Activated naive CD4-positive, alpha-beta T cell (primary cell): Measurements from ENCODE around the gene RAB19.
"Not testable (repeated sequence)": the region's sequence is repeated elsewhere in the genome, so short reads cannot be mapped to it uniquely, and the experiment has no call there.

Experiments used
- DNase-seq, 4 experiments: peaks; one replicate each; lab custom pipeline; 2025; lab: John Stamatoyannopoulos, UW

RAB19 gene

DNA sequence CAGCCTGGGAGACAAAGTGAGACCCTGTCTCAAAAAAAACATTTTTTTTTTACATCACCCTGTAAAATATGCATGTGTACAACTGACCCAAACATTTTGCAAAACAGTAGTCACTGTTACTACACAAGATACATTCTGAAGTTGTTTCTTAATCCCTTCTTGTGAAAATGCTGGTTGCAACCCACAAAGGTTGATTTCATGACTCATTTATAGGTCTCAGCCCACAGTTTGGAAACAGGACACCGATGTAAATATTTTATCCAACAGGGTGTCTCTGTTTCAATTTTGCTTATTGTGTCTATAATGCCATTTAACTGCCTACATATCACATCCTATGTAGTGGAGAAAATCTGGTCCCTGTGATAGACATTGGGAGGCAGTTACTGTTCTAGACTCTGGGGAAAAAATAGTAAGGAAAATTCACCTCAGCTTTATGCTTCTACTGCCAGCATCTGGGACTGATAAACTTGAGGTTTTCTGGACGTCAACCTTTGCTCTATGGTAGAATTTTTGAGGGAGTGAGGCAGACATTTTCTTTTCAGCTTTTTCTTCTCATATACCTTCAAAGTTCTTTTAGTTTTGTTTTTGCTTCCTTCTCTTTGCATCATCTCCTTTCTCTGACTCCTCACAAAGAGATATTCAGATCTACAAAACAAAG lies 1.6 kb upstream of the RAB19 start:
- DNase-seq = no peak

DNA sequence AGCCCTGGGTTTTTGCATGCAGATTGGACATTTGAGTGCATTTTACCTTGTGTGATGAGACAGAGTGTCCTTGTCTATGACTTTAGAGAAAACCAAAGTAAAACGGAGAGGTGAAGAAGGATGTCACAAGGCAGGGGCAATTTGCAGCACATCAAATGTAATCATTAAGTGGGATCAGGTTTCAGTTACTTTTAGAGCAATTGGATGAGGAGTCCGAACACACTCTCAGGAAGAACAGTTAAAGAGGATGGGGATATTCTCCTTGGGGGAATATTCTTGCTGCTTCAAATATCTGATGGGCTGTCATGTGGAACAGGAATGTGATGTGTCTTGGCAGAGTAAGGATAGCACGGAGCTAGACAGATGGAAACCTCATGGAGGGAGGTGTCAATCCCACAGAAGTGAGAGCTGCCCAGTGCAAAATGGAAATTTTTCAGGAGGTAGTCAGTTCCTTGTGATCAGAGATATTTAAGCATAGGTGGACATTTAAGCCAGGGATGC lies 757 bp downstream of the RAB19 start:
- DNase-seq = no peak

DNA sequence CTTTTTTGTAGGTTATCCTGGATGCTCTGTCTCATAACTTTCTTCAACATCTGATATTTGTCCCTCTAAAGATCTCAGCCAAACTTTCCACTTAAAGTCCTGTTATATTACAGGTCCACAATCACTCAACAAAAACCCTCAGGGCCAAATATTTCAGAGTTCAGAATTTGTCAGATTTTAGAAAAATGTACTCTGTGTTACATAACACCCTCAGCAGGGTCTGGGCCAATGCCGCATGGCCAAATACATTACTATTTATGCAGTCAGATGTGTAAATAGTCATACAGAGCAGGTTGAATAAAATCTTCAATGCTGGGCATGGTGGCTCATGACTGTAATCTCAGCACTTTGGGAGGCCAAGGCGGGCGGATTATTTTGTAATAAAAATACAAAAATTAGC lies 11.5 kb downstream of the RAB19 start:
- no peak for DNase-seq

DNA sequence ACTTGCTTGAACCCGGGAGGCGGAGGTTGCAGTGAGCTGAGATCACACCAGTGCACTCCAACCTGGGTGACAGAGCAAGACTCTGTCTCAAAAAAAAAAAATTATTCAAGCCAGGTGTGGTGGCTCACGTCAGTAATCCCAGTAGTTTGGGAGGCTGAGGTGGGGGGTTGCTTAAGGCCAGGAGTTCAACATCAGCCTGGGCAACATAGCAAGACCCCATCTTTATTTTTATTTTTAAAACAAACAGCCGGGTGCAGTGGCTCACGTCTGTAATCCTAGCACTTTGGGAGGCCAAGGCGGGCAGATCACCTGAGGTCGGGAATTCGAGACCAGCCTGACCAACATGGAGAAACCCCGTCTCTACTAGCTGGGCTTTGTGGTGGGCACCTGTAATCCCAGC lies 12.0 kb downstream of the RAB19 start:
- DNase-seq = not testable (repeated sequence)

DNA sequence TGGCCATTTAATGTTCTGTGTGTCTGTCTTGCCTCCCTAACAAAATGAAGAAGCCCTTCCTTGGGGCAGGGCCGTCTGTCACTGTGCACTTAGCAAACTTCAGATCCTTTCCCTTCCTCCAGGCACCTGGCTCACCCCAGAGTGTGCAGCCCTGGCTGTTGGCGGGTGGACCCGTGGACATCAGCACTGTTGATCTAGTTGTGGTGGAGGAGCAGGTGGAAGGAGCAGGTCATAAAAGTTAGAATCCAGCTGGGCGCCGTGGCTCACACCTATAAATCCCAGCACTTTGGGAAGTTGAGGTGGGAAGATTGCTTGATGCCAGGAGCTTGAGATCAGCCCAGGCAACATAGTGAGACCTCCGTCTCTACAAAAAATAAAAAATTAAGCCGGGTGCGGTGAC lies 12.7 kb downstream of the RAB19 start:
- no peak for DNase-seq

DNA sequence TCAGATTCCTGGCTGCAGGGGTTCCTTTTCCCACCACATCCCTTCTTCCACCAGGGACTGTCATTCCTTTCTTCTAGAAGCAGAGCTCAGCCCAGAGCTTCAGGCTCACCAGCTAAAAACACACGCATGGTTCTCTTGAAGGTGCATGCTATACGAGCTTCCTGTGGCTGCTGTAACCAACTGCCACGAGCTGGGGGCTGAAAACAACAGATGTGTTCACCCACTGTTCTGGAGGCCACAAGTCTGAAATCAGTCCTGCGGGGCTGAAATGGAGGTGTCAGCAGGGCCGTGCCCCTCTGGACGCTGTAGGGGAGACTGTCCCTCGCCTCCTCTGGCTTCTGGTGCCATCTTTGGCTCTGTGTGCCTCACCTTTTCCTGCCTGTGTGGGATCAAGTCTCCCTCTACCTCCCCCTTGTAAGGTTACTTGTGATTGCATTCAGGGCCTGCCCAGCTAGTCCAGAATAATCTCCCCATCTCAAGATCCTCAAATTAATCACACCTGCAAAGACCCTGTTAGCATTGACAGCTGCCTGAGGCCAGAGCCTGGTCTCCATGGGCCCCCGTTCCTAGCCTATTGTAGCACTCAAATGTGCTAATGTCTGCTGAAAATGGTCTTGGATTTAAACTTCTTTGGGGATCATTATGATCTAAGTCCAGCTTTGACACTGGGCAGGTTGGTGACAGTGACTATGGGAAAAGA lies 13.7 kb downstream of the RAB19 start:
- DNase-seq = no peak

DNA sequence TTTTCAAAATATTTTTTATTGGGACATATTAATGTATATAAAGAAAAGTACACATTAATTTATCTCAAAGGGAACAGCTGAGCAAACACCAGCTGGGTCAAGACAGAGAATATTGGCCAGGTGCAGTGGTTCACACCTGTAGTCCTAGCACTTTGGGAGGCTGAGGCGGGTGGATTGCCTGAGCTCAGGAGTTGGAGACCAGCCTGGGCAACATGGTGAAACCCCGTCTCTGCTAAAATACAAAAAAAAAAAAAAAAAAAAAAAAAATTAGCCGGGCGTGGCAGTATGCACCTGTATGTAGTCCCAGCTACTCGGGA lies 14.3 kb downstream of the RAB19 start:
- not testable (repeated sequence) for DNase-seq

DNA sequence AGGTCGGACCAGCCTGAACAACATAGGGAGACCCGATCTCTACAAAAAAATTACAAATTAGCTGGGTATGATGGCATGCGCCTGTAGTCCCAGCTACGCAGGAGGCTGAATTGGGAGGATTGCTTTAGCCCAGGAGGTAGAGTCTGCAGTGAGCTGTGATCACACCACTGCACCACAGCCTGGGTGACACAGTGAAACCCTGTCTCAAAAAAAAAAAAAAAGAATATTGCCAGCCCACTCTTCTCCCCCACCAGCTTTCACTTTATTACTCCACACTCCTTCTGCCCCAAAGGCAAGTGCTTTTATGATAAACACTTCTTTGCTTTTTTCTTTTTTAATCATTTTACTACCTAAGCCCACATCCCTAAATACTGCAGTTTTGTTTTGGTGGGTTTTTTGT lies 14.8 kb downstream of the RAB19 start:
- no peak for DNase-seq

DNA sequence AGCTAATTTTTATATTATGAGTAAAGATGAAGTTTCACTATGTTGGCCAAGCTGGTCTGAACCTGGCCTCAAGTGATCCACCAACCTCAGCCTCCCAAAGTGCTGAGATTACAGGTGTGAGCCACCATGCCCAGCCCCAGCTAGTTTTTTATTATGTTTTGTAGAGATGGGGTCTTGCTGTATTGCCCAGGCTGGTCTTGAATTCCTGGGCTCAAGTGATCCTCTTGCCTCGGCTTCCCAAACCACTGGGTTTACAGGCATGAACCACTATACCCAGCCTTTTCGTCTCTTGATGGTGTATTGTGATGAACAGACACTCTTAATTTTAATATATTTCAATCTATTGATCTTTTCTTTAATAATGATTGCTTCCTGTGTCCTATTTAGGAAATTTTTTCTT lies 17.7 kb downstream of the RAB19 start:
- no peak for DNase-seq

DNA sequence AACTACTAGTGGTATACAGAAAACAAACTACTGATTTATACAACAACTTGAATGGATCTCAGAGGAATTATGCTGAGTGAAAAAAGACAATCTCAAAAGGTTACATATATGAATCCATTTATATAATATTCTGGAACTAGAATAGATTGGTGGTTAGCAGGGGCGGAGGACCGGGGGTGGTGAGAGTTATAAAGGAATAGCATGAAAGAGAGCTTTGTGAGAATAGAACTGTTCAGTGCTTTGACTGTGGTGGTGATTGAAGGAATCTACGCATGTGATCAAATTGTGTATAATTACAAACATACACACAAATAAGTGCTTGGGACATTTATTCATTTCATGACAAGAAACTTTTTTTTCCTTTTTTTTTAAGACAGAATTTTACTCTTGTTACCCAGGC lies 19.6 kb downstream of the RAB19 start:
- DNase-seq = no peak

DNA sequence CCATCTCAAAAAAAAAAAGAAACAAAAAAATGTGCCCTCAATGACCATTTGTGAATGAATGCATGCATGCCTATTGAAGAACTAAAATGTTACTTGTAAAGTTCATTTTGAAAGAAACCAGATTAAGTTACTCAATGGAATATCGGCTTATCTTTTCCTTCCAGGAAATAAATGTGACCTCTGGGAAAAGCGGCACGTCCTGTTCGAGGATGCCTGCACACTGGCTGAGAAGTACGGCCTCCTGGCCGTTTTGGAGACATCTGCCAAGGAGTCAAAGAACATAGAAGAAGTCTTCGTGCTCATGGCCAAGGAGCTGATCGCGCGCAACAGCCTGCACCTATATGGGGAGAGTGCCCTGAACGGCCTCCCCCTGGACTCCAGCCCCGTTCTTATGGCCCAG lies 21.9 kb downstream of the RAB19 start:
- DNase-seq = no peak

DNA sequence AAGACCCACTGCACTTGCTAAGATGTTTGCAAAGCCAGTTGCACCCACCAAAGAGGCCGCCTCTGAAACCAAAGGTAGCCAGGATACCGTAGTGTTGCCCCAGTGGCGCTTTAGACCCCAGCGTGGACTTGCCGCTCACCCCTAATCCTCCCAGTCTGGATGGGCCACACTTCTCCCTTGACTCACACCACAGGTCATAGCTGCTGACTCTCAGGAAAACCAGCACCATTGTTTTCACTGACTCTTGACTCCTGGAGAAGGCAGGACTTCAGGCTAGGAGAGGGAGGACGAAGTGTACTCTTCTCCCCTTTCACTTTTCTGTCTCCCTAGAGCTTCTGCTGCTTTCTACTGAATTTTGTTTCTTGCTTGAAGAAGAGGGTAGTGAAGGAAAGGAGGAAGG lies 22.3 kb downstream of the RAB19 start:
- no peak for DNase-seq

DNA sequence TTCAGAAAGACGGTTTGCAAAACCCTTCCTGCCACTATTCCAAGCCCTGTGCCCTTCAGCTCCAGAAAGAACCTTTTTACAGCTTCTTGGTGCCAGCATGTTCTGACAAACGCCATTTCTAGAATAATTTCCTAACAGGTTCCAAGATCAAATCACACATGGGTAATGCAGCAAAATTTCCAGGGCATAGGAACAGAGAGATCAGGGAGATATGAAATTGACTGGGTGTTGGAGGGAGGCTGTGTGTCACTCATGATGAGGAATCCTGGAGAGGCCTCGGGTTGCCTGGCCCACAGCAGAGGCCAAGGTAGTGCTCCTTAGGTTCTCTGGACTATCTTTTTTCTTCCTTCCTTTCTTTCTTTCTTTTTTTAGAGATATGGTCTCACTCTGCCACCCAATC lies 29.5 kb downstream of the RAB19 start:
- DNase-seq = no peak

DNA sequence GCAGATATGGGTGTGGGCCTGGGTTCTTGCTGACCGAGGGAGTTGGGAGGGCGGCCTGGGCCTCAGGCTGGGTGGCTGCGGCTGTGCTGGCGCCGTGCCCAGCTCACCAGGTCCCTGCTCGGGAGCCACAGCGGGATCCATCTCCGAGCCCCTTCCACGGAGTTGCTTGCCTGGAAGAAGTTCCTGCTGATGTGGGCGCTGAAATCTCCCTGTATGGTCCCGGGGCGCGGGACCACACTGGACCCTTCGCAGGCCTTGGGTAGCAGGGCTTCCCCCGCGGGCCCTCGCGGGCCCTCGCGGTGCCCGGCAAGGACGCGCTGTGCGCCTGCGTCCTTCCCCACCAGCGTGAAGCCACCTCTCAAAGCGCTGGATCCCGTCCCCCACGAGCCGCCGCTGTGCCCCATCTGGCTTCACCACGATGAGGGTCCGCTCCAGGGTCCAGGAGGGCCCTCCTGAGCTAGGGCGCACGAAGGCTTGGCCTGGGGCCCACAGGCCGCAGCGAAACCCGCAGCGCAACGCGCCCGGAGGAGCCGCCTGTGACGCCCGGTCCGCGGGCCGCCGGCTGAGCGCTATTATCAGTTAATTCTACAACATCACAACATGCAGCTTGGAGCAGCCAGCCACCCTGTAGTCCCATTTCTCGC lies 31.5 kb downstream of the RAB19 start:
- no peak for DNase-seq

DNA sequence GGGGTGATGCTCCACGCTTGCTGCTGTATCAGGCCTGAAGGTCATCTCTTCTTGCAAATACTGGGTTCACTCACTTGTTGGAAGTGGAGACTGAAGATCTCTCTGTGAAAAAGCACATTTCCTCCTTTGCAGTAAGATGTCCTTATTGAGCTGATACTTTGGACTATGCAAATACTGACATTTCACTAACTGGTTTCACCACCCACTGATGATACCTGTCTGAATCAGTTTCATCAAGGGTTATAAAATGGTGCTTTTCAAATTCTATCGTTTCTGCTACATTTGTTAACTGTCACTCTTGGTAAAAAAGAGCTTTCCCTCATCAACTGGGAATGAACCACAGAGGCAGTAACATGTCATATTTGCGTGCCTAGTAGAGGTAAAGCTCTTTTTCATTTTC lies 35.5 kb downstream of the RAB19 start:
- no peak for DNase-seq

DNA sequence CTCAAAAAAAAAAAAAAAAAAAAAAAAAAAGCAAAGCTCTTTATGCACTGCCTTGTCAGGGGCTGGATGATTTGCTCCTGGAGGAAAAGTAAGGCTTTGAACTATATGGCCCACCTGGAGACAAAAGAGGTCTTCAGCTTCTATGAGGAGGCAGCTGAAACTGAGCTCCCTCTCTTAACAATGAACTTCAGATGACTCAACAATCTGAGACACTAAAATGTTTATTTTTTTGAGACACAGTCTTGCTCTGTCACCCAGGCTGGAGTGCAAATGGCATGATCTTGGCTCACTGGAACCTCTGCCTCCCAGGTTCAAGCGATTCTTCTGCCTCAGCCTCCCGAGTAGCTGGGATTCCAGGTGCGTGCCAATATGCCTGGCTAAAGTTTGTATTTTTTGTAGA lies 36.7 kb downstream of the RAB19 start:
- DNase-seq = no peak

DNA sequence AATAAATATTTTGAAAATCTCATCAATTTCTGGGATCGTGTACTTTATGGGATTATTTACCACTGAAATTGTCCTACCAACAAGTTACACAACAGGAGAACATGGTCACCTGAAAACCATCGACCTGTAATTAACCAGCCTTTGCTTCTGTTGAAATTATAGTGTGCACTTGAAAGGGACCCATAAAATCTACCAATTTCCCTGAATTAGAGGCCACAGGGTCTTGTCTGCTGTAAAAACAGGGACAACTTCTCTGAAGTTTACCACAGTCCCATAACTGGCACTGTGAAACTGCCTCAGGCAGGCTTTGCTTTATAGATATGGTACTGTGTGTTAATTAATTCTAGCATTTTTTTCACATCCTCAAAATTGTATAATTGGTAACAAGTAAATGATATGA lies 37.7 kb downstream of the RAB19 start:
- no peak for DNase-seq

DNA sequence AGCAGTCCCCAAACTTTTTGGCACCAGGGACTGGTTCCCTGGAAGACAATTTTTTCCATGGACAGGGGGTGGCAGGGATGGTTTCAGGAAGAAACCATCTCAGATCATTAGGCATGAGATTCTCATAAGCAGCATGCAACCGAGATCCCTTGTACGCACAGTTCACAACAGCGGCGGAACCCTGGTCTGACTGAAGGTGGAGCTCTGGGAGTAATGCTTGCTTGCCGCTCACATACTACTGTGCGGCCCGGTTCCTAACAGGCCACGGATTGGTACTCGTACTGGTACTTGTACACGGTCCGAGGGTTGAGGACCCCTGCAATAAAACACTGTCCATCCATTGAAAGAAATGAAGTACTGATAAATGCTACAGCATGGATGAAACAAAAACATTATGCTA lies 42.6 kb downstream of the RAB19 start:
- DNase-seq = no peak

DNA sequence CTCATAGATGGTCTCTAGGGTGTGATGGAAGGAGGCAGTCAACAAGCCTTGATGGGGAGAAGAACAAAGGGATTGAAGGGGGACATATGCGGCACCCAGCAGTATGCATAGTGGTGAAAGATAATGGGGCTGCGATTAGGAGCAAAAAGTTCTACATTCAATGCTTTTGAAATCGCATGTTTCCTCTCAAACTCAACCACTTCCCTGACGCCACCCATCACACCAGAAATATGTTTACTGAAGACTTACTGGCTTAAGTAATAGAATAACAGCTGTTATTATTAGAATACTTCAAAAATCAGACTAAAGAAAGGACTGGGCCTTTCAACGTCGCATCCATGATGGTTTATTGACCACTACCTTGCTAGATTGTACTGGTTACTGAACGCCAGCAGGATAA lies 44.0 kb downstream of the RAB19 start:
- no peak for DNase-seq

DNA sequence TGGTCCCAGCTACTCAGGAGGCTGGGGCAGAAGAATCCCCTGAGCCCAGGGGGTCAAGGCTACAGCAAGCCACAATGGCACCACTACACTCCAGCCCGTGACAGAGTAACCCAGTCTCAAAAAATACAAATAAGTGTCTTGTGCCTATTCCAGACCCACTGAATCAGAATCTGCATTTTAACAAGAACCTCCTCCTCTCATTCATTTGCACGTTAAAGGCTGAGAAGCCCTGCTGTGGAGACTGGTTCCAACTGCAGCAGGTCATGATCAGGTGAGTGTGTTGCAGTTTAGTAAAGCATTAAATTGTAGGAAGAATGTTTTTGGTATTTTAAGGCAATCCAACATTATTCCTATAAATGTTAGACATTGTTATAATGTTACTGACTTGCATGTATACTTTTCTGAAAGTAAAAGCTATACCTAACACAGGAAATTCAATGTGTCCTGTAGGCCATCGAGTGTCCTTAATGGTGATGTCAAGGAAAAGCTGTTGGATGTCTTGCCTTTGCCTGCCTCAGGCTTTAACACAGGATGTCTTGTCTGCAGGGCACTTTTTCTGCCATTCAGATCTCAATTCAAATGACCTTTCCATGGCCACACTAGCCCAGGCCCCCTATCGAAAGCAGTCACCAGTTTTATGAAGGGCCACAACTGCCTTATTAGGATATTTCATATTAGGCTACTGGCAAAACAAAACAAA lies 45.1 kb downstream of the RAB19 start:
- no peak for DNase-seq

DNA sequence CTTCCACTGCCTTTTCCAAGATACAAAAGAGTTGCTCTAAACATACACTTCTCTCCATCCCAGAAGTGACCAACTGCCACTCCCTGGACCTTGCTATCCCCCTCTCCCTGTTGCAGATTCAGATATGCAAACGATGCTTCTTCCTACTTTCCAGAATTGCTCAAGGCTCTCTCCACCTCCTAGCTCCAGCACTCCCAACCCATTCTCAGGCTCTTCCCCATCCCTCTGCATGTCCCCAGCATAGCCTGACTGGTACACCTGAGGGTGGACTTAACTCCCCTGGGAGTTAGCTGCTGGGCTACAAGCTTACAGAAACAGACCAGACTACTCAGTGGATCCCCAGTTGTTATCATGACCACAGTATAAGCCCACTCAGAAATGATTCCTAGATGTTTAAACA lies 47.9 kb downstream of the RAB19 start:
- no peak for DNase-seq

DNA sequence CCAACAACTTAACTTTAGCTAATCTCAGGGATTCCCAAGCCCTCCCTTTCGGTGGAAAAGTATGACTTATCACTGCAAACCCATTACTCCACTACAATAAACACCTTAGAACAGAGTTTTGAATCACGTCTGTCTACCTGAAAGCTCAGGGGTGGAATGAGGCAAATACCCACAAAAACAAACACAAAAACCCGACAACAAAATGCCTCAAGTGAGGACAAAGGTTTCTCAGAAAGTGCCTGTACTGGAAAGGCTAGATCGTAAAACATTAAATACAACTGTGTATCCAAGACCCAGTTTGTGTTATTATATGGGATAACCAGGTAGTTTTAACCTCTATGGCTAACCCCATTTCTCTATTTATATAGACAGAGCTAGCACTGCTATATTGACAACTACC lies 49.4 kb downstream of the RAB19 start:
- no peak for DNase-seq
